ENCODE results near the gene CLCN4. TPM values are rescaled to one million over a fixed set of nuclear protein-coding genes. Genes with fewer than 3 reads are reported as not detected.

CLCN4 gene
- total RNA-seq, 1 experiment from 2014 or later, result 3.1 TPM

DNA sequence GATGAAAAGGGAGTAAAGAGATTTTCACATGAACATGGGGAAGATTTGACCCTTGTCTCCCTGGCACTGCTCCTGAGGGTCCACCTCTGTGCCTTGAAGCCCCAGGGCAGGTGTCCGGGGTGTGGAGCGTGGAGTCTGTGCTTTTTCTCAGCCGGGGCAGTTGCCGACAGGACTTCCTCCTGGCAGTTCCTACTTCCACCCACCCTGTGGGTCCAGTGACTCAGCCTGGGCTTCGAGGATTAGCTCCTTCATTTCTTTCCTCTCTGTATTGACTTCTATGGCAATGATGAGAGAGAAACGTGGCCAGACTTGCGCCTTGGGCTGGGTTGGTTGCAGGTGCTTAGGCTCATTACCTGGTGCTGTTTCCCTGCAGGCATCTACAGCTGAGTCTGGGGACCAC is 35.9 kb upstream of the CLCN4 start:
- TF ChIP-seq, protein P1, sequence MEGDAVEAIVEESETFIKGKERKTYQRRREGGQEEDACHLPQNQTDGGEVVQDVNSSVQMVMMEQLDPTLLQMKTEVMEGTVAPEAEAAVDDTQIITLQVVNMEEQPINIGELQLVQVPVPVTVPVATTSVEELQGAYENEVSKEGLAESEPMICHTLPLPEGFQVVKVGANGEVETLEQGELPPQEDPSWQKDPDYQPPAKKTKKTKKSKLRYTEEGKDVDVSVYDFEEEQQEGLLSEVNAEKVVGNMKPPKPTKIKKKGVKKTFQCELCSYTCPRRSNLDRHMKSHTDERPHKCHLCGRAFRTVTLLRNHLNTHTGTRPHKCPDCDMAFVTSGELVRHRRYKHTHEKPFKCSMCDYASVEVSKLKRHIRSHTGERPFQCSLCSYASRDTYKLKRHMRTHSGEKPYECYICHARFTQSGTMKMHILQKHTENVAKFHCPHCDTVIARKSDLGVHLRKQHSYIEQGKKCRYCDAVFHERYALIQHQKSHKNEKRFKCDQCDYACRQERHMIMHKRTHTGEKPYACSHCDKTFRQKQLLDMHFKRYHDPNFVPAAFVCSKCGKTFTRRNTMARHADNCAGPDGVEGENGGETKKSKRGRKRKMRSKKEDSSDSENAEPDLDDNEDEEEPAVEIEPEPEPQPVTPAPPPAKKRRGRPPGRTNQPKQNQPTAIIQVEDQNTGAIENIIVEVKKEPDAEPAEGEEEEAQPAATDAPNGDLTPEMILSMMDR (conservative IDR thresholded peaks at IDR 0.05), result no peak
- TF ChIP-seq EZH2 (IDR thresholded peaks at IDR 0.05; ENCODE audit: low read depth), result no peak
- DNase-seq, result no peak
- no peak overlapping the region for H3K27ac ChIP-seq
- no peak overlapping the region for H2AFZ ChIP-seq
- CTCF ChIA-PET, result no interaction called here
- H3K4me2 ChIP-seq, result no peak overlapping the region
- no peaks in the 10 kb centered on the region for H3K9me2 ChIP-seq (ENCODE audit: insufficient read depth)
- no peaks in the 10 kb centered on the region for H3K27me3 ChIP-seq (ENCODE audit: insufficient read depth, low read depth)
- H3K4me1 ChIP-seq (replicated peaks; ENCODE audit: insufficient read depth), result no peaks in the 10 kb centered on the region
- peaks cover 13% of the 10 kb centered on the region; the same call in 1 of the 2 replicates for H3F3A ChIP-seq (ENCODE audit: insufficient read depth, low read depth)
- no peak overlapping the region for H3K4me3 ChIP-seq
- no TSS peak for BruUV-seq (replicated peaks)
- H4K20me1 ChIP-seq (ENCODE audit: insufficient read depth), result no peaks in the 10 kb centered on the region
- POLR2A ChIA-PET (ENCODE audit: unreplicated experiment), result no interaction called here
- peaks cover 32% of the 10 kb centered on the region for H3K36me3 ChIP-seq (ENCODE audit: low read depth)
- intact Hi-C loops (cut with micrococcal nuclease; ENCODE audit: unreplicated experiment), result no loop called here
- H3K79me2 ChIP-seq (ENCODE audit: low read depth), result no peaks in the 10 kb centered on the region
- H3K9me3 ChIP-seq (ENCODE audit: insufficient read depth, low read depth), result peaks cover 30% of the 10 kb centered on the region

DNA sequence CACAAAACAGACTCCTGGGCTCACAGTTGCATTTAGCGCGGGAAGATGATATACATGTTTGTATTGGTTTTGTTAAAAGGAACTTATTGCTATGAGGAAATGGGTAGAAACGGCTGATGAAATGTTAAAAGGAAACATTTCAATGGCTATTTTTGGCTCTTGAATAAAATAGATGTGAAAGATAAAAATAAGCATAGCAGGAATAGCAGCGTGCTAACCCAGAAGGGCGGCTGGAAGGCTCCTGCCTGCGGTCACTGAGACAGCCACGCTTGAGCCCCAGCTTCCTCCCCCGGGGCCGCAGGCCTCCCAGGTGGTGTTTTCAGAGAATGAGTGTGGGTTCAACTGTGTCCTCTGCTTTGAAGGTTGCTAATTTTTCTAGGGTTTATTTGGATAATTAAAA is 35.0 kb upstream of the CLCN4 start:
- ChIA-PET POLR2A (ENCODE audit: unreplicated experiment) (no interaction called here), CTCF (interaction anchor here (0.6 kb wide), 1 partner anchor 126 kb away, joined by 3 read pairs; no protein-coding TSS in a partner anchor)
- no peaks in the 10 kb centered on the region for H4K20me1 ChIP-seq (ENCODE audit: insufficient read depth)
- peaks cover 13% of the 10 kb centered on the region; the same call in 1 of the 2 replicates for H3F3A ChIP-seq (ENCODE audit: insufficient read depth, low read depth)
- no peak overlapping the region for H3K27ac ChIP-seq
- no peak overlapping the region for H3K4me3 ChIP-seq
- H3K27me3 ChIP-seq (ENCODE audit: insufficient read depth, low read depth), result no peaks in the 10 kb centered on the region
- peaks cover 30% of the 10 kb centered on the region for H3K9me3 ChIP-seq (ENCODE audit: insufficient read depth, low read depth)
- H3K4me1 ChIP-seq (replicated peaks; ENCODE audit: insufficient read depth), result no peaks in the 10 kb centered on the region
- no peak for TF ChIP-seq EZH2 (IDR thresholded peaks at IDR 0.05; ENCODE audit: low read depth)
- TF ChIP-seq, protein P1 (conservative IDR thresholded peaks at IDR 0.05), result no peak
- H3K79me2 ChIP-seq (ENCODE audit: low read depth), result no peaks in the 10 kb centered on the region
- no peak for DNase-seq
- H2AFZ ChIP-seq, result no peak overlapping the region
- no peaks in the 10 kb centered on the region for H3K9me2 ChIP-seq (ENCODE audit: insufficient read depth)
- intact Hi-C loops (cut with micrococcal nuclease; ENCODE audit: unreplicated experiment), result no loop called here
- TSS peak; percentile 11 for BruUV-seq (replicated peaks)
- no peak overlapping the region for H3K4me2 ChIP-seq
- H3K36me3 ChIP-seq (ENCODE audit: low read depth), result peaks cover 32% of the 10 kb centered on the region

DNA sequence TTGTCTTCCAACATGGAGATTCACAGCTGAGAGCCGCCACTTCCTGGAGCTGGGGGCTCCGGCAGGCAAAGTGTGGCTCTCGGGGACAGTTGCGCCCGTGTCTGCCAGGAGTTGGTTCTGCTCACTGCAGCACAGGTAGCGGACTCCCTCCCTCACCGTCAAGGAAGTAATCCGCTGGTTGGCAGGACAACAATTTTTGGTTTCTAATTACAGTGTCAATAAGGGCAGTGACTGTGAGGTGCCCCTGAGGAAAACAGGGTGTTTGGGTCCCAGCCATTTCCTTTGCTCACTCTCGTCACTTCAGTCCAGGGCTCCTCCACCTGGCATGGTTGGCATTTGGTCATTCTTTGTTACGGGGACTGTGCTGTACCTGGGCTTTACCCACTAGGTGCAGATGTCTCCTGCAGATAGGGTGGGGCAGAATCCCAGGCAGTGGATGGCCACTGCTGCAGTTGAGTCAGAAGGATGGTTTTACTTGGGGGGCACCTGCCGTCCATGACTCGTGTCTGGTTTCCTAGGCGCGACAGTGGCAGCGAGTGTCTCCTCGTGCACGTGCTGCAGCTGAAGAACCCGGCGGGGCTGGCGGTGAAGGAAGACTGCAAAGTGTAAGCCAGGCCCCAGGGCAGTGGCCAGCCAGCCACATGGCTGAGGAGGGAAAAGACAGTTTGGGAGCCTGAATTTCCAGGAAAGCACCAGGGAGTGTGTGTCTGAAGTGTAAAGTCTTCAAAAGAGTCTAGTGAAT is 32.1 kb upstream of the CLCN4 start:
- H4K20me1 ChIP-seq (ENCODE audit: insufficient read depth), result no peaks in the 10 kb centered on the region
- CTCF ChIA-PET, result no interaction called here
- H3K4me3 ChIP-seq, result no peak overlapping the region
- H3F3A ChIP-seq (ENCODE audit: insufficient read depth, low read depth), result peaks cover 7% of the 10 kb centered on the region; the same call in 1 of the 2 replicates
- H3K36me3 ChIP-seq (ENCODE audit: low read depth), result peaks cover 20% of the 10 kb centered on the region
- TF ChIP-seq EZH2 (IDR thresholded peaks at IDR 0.05; ENCODE audit: low read depth), result no peak
- TF ChIP-seq, protein P1 (conservative IDR thresholded peaks at IDR 0.05), result no peak
- intact Hi-C loops (cut with micrococcal nuclease; ENCODE audit: unreplicated experiment), result no loop called here
- H3K4me1 ChIP-seq (replicated peaks; ENCODE audit: insufficient read depth), result no peaks in the 10 kb centered on the region
- no peak overlapping the region for H2AFZ ChIP-seq
- H3K9me2 ChIP-seq (ENCODE audit: insufficient read depth), result no peaks in the 10 kb centered on the region
- DNase-seq, result no peak
- POLR2A ChIA-PET (ENCODE audit: unreplicated experiment), result no interaction called here
- no peaks in the 10 kb centered on the region for H3K79me2 ChIP-seq (ENCODE audit: low read depth)
- H3K27me3 ChIP-seq (ENCODE audit: insufficient read depth, low read depth), result no peaks in the 10 kb centered on the region
- peaks cover 24% of the 10 kb centered on the region for H3K9me3 ChIP-seq (ENCODE audit: insufficient read depth, low read depth)
- H3K4me2 ChIP-seq, result no peak overlapping the region
- H3K27ac ChIP-seq, result no peak overlapping the region
- no TSS peak for BruUV-seq (replicated peaks)
